Eye (tissue), 1 donor: ENCODE data around the gene APC.
A peak's percentile ranks its signal among the peaks of the same experiment; 100 is the strongest.
"Not testable (repeated sequence)": the region's sequence is repeated elsewhere in the genome, so short reads cannot be mapped to it uniquely, and the experiment has no call there.

Experiments
- DNase-seq: peaks from one replicate; pipeline ENCODE4 v3.0.0-alpha.2; 2015

Gene APC

DNA sequence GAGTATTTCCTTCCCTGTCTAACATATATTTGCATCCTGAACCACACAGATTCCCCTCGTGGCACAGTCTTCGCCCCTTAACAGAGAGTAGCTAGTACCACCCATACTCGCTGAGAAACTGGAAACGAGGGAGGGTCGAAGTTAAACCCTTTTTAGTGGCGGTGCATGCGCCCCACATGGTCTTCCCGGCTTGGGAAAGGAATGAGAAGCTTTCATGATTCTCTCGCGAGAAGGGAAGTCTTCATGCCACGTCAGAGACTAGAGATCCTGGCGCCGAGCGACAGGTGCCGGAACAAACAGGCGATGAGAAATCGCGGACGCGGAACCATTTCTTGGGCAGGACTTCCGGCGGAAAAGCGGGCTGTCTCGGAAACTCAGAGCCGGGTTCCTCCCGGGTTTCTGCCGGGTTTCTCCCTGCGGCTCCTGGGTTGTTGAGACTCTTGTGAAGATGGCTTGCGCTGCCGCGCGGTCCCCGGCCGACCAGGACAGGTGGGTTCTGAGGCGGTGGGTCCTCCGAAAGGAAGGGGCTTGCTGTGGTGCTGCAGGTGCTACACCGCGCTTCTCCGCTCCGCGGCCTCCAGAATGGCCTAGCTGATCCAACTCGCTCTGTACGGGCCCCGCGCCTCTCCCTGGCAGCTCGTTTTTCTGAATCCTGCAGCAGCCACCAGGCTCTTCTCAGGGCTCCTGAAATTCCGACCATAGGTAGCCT is 123.4 kb downstream of the APC start, which contains the start of gene SRP19:
Gene SRP19 (plus strand): TSS at position 359 of the 709 bp plus-strand sequence. CDS start 90 bp downstream, at position 449.
- peak; percentile 99 for DNase-seq

- no peak for DNase-seq
These were observed 123.9 kb downstream of the APC start for GRCh38 chr5:112861638-112861985.

GRCh38 chr5:112862085-112862484 is 124.4 kb downstream of the APC start:
- DNase-seq, result no peak

GRCh38 chr5:112863549-112863948 is 125.9 kb downstream of the APC start:
- DNase-seq, result no peak

- no peak for DNase-seq
These were observed 127.4 kb downstream of the APC start for GRCh38 chr5:112865128-112865527.

GRCh38 chr5:112866739-112867138 is 129.1 kb downstream of the APC start:
- no peak for DNase-seq

DNA sequence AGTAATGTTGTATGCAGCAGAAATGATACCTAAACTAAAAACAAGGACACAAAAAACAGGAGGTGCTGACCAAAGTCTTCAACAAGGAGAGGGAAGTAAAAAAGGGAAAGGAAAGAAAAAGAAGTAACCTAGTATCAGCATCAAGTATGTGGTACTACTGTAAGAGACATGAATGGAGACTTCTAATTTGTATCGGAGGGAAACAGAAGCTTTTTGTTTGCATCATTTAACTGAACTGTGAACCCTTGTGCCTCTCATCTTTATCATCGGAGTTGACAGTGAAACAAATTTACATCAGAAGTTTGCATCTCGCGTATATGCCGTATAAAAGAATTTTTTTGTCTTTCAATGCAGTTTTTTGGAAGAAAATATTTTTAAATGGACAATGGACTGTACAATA is 129.7 kb downstream of the APC start:
- DNase-seq, result no peak

- no peak for DNase-seq
These were observed 132.3 kb downstream of the APC start for GRCh38 chr5:112869948-112870347.

- DNase-seq, result no peak
These were observed 133.3 kb downstream of the APC start for GRCh38 chr5:112870966-112871365.

GRCh38 chr5:112876362-112876761 is 138.7 kb downstream of the APC start:
- no peak for DNase-seq

GRCh38 chr5:112878101-112878500 is 140.4 kb downstream of the APC start:
- DNase-seq, result no peak

DNA sequence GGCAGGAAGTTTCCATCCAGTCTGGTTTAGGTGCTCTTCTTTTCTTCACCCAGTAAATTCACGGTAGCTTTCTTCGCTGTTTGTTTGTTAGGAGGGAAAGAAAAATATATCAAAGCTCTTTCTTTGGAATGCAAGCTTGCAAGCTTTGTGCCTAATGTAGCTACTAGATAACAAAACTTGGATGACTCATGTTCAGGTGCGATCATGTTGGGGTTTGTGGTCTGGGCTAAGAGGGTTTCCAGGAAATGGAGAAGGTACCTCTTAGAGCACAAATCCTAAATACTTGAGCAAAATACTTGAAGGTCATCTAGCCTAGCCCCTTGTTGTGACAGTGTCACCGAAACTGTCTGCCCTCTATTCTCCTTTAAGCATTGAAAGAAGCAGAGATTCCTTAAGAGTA is 141.1 kb downstream of the APC start:
- DNase-seq, result no peak

- DNase-seq, result no peak
These were observed 142.7 kb downstream of the APC start for GRCh38 chr5:112880219-112880964.

- no peak for DNase-seq
These were observed 145.5 kb downstream of the APC start for GRCh38 chr5:112883192-112883591.

DNA sequence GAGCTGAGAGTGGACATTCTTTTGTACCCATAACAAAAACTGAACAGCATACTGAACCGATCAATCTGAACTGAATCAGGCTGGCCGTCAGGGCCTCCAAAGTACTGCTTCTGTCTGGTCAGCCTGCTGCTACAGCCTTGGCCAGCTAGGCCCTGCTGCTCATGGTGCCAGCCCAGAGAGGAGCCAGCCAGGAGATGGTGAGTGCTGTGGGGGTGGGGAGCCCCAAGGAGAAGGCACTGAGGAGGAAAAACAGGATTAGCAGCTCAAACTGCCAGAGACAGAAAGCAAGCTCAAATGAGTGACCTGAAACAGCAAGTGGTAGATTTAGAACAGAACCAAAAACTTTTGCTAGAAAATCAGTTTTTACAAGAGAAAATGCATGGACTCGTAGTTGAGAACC is 147.3 kb downstream of the APC start:
- DNase-seq, result no peak

DNA sequence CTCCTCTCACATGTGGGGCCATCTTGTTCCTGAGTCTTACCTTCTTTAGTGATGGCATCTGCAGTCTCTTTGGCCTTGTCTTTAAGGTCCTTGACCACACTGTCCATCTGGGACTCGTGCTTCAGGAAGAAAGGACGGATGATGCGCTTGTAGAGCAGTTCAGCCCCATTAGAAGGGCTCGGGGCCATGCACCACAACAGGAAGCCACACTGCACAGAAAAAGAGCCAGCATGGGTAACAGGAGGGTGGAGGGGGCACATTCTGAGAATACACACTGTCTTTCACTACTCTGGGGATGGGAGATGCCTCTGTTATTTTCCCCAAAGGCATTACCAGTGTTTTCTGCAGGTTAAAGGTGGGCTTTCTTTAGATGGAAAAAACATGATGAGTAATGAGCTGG is 149.3 kb downstream of the APC start:
- no peak for DNase-seq

DNA sequence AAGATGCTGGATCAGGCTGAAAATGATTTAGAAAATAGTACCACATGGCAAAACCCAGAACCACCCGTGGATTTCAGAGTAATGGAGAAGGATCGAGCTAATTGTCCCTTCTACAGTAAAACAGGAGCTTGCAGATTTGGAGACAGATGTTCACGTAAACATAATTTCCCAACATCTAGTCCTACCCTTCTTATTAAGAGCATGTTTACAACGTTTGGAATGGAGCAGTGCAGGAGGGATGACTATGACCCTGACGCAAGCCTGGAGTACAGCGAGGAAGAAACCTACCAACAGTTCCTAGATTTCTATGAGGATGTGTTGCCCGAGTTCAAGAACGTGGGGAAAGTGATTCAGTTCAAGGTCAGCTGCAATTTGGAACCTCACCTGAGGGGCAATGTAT is 154.4 kb downstream of the APC start:
- DNase-seq, result not testable (repeated sequence)

DNA sequence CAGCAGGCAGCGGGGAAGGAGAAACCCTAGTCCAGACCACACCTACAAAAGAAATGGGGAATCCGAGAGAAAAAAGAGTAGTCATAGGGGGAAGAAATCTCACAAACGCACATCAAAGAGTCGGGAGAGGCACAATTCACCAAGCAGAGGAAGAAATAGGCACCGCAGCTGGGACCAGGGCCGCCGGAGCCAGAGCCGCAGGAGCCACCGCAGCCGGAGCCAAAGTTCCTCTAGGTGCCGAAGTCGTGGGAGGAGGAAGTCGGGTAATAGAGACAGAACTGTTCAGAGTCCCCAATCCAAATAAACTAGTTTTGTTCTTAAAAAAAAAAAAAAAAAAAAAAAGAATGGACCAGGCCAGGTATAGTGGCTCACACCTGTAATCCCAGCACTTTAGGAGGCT is 155.1 kb downstream of the APC start:
- no peak for DNase-seq

- no peak for DNase-seq
These were observed 158.0 kb downstream of the APC start for GRCh38 chr5:112895682-112896081.
